NCI-H1105 treated with DMSO at 0.1 percent for 48 hours (cell line): Measurements from ENCODE around the gene KIAA0930.
"Not testable (repeated sequence)": the region's sequence is repeated elsewhere in the genome, so short reads cannot be mapped to it uniquely, and the experiment has no call there.

Source experiments
- DNase-seq: peaks from one replicate; lab custom pipeline; 2025; lab: John Stamatoyannopoulos, UW

KIAA0930 gene

GRCh38 chr22:45200860-45201511, 39.7 kb downstream of the KIAA0930 start:
- DNase-seq = no peak

- DNase-seq = no peak
Measured at GRCh38 chr22:45200230-45200629, 40.5 kb downstream of the KIAA0930 start.

DNA sequence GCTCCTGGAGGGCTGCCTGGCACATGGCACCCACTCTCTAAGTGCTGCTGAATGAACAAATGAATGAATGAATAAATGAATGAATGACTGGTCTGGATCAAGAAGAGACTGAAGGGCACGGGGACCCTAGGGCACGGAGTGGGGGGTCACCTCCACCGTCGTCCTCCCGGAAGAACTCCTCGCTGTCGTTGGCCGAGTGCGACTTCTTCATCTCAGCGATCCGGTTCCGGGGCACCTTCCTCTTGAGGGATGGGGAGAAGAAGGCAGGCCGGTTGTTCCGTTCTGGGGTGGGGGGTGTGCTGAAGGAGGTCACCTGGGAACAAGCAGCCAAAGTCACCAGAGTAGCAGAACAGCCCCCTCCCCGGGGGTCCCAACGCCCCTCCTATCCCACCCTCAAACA, 41.0 kb downstream of the KIAA0930 start:
- DNase-seq = no peak

GRCh38 chr22:45198463-45198795, 42.3 kb downstream of the KIAA0930 start:
- DNase-seq = no peak

- no peak for DNase-seq
Measured at GRCh38 chr22:45197606-45198462, 42.9 kb downstream of the KIAA0930 start.

GRCh38 chr22:45196926-45197605, 43.6 kb downstream of the KIAA0930 start:
- DNase-seq = no peak

DNA sequence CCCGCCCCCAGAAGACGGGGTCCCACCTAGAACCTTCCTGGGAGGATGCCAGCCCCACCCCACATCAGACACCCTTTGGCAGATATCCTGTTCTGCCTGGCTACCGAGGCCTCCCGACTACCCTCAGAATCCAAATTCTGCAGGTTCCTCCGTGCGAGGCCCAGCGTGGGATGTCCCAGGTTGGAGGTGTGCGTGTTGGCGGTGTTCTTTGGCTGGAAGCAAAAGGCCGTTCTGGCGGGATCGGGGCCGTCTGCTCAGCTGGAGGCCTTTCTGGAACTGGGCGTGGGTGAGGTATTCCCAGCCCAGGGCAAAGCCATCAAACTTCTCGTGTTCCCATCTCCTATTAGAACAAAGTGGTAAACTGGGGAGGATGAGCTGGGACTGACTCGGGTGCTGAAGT, 44.4 kb downstream of the KIAA0930 start:
- DNase-seq = no peak

GRCh38 chr22:45195616-45196015, 45.1 kb downstream of the KIAA0930 start:
- no peak for DNase-seq

DNA sequence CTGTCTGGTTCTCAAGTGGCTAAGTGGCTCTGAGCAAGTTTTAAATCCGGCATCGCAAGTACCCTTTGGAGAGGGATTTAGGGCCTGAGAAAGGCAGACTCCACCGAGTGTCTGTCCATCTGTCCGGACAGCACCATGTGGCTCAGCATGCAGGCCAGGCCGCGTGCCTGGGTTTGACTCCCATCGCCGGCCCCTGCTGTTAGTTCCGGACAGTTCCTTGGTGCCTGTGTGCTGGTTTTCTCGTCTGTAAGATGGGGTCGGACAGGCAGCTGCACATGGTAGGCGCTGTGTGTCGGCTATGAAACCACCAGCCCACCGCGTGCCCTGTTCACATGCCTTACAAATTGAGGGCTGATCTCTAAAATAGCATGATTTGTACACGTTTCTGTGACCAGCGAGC, 46.0 kb downstream of the KIAA0930 start:
- DNase-seq = no peak

GRCh38 chr22:45192701-45193187, 48.0 kb downstream of the KIAA0930 start:
- no peak for DNase-seq

DNA sequence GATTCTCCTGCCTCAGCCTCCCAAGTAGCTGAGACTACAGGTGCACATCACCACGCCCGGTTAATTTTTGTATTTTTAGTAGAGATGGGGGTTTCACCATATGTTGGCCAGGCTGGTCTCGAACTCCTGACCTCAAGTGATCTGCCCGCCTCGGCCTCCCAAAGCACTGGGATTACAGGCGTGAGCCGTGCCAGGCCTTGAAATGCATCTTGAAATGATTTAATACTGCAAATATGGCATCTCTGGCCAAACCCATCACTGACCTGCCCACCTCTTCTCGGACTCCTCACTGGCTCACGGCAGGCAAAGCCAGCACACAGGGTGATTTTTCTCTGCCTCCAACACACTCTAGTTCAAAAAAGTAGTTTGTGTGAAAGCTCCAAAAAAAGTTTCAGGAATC, 48.9 kb downstream of the KIAA0930 start:
- DNase-seq = not testable (repeated sequence)

DNA sequence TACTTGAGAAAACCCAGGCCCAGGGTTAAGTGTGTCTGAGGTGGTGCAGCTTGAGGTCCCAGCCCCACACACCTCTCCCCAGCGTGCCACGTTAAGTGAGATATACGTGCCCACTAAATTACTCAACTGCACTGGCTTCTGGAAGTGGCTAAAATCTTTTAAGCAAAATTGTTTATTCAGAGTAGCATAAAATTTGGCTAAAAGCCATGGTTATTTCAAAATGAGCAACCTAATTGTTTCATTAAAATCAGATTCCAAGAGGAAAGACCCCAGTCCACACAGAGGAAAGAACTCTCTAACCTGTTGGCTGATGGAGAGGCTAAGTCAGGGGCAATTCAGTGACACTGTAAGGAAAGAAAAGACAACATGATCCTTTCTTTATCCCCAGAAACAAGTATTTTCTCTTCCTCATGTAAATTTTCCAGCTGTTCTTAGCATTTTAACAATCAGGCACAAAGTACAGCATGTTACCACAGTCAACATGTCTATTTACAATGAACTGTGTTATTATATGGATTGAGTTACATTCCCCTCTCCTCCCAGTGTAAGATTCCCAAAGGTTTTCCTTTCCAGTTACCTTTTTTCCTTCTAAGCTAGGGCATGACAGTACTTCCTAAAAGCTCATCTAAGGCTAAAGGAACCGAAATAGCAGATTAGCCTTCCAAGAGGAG, 50.4 kb downstream of the KIAA0930 start:
- no peak for DNase-seq

DNA sequence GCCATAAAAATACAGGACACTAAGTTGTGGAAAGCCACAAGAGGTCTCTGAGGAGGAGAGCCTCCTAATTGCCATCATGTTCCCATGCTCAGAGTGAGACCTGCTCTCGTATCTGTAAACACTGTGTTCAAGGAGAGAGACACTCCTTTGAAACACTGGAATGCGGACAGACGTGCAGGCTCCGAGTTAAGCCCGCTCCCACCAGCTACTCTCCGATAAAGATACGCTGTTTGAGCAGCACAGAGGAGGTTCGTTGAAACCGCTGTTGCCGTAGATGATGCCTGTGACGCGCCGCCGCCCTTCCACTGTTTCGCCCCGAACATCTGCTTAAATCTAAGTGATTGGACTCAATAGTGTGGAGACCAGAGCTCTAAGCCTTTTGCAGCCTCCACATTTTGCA, 51.9 kb downstream of the KIAA0930 start:
- DNase-seq = no peak

- DNase-seq = no peak
Measured at GRCh38 chr22:45187891-45188290, 52.8 kb downstream of the KIAA0930 start.

DNA sequence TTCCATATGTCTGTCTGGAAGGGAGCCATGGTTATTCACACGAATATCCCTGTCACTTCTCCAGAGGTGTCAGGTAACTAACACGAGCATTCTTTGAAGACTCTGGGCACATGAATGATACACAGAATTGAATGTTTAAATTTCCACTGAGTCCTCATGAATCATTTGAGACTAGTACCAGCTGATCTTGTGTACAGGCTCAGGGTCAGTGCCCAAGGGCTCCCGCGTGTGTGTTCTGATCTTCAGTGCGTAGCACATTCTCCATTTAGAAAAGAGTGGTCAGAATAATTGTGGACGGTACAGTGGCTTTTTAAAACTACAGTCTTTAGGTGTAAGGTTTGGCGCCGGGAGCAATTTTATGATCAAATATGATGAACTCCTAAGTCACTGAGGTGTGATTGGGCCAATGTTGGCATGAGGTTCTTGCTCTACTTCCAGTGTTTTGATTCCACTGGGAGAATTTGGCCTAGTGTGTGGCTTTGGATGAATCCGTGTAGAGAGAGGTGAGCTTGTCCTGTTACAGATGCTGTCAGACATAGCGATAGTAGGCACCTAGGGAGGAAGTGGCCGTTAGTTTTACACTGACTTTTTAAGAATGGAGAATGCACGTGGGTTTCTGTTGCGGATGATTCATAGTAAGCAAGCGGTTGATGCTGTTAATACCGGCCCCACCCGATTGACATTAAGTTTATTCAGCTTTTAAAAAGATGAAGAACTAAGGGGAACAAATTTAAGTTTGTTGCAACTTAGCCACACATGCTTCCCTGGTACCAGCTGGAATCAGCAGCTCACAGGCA, 54.8 kb downstream of the KIAA0930 start:
- DNase-seq = no peak

GRCh38 chr22:45183974-45184373, 56.7 kb downstream of the KIAA0930 start:
- no peak for DNase-seq

DNA sequence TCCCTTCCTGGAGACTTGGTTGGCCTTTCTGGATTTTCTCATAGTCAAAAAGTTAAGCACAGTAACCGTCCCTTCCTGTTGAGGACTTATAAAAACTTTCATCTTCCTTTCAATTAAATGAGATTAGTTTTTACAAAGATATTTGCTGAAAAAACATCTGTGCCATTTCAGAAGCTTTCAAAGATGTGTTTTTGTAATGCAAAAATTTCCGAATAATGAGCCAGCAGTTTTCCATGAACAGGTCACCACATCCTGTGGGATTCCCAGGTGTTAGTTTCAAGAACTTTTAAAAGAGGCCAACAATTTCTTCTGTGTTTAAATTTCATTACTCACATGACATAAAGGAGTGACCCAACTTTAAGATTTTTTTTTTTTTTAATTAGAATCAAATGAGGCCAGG, 58.9 kb downstream of the KIAA0930 start:
- DNase-seq = no peak

DNA sequence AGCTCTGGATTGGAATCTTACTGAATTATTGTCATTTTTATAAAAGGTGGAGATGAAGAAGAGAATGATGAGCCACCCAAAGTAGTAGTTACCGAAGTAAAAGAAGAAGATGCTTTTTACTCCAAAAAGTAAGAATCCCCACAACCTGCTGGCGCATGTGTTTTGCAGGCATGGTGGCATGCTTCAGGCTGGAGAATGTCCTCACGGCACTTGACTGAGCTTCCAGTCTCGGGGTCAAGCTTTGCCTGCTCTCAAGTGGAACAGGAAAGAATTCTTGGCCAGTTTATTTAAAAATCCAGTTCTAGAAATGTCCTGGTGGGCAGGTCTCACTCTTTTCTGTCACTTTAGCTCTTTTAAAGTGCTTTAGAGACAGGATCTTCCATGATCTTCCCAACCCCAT, 59.5 kb downstream of the KIAA0930 start:
- no peak for DNase-seq

GRCh38 chr22:45180146-45180679, 60.5 kb downstream of the KIAA0930 start:
- no peak for DNase-seq

GRCh38 chr22:45179276-45180049, 61.2 kb downstream of the KIAA0930 start:
- no peak for DNase-seq
